Right atrium auricular region (tissue), 2 donors: ENCODE measurements around the gene CTAGE8. TPM values are rescaled to one million over a fixed set of nuclear protein-coding genes. Genes with fewer than 3 reads are reported as not detected.
"Not testable (repeated sequence)": the region's sequence is repeated elsewhere in the genome, so short reads cannot be mapped to it uniquely, and the experiment has no call there.

ENCODE experiments used
- DNase-seq: peaks from one replicate; pipeline ENCODE4 v3.0.0-alpha.2; 2019; ENCODE audit warnings: low spot score
- H3K27ac ChIP-seq, 2 donors: fragments of 200-600 bp; sonication (generic); 1 replicate in 1 of 2; 2 replicates in 1 of 2; pipeline ENCODE4 v1.5.1; 2016 to 2019
- H3K27me3 ChIP-seq, 2 donors: fragments of 200-600 bp; sonication (generic); one replicate each; pipeline versions ENCODE4 v1.5.1 to v1.6.0; 2017 to 2019
- H3K36me3 ChIP-seq: fragments of 200-600 bp; sonication (generic); one replicate; pipeline ENCODE4 v1.5.1; 2016
- H3K4me1 ChIP-seq, 2 donors: fragments of 200-600 bp; sonication (generic); one replicate each; pipeline versions ENCODE4 v1.5.1 to v1.6.0; 2017 to 2019
- H3K4me3 ChIP-seq, 2 donors: fragments of 200-600 bp; sonication (generic); 1 replicate in 1 of 2; 2 replicates in 1 of 2; pipeline ENCODE4 v1.5.1; 2017 to 2019; ENCODE audit warnings: mild to moderate bottlenecking in 1 of 2, moderate library complexity in 1 of 2
- H3K9me3 ChIP-seq, 2 donors: fragments of 200-600 bp; sonication (generic); one replicate each; pipeline ENCODE4 v1.5.1; 2019
- total RNA-seq, 2 donors: library from RNA; depleted of rRNA; stranded (reverse); fragments of >200 nt; gene quantifications; one replicate each; pipeline ENCODE4 v1.1.0, GENCODE V29; 2016
- TF ChIP-seq, protein P1 (sequence below), 2 donors: fragments of 200-600 bp; sonication (generic); IDR thresholded peaks; one replicate each; pipeline ENCODE4 v1.5.1; 2019; ENCODE audit warnings: antibody characterized with exemption in 2 of 2

The CTAGE8 gene
- total RNA-seq, 2 donors from 2014 or later, result 1.2 TPM; not detected in 1

DNA sequence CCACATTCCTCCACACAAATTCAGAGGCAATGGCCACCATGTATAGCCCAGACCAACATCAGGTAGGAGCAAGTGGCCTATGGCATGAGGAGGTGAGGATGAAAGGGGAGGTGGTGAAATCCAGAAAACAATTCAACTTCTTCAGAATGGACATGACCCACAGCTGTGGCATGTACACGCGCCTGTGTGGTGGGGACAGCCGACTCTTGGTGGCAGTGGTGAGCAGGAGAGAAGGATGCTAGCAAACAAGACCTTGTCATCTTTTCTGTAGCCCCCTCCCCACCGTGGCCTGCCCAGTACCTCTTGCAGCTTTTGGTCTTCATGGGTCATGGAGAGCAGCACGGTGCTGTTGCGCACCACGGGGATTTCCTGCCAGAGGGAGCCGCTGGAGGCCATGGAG, 12.9 kb upstream of the CTAGE8 start:
- H3K4me1 ChIP-seq, H3K27ac ChIP-seq, H3K4me3 ChIP-seq, H3K27me3 ChIP-seq, H3K9me3 ChIP-seq, H3K36me3 ChIP-seq, DNase-seq: not testable (repeated sequence)

DNA sequence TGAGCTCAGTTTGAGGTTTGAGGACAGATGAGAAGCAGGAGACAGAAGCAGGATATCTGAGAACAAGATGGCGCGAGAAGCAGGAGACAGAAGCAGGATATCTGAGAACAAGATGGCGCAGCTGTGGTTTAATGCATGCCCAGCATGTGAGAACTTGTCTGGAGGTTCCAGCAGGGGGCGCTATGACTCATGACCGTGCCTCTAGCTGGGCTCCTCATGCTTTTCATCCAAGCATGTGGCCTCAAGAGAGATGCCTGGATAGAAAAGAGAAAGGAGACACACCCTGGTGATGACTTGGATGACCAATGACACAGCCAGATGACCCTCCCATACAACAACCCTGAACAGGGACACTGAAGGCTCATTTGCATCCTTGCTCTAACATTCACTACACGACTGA, 10.9 kb upstream of the CTAGE8 start:
- DNase-seq, H3K27me3 ChIP-seq, H3K27ac ChIP-seq, H3K4me3 ChIP-seq, H3K4me1 ChIP-seq, H3K36me3 ChIP-seq, H3K9me3 ChIP-seq: not testable (repeated sequence)

DNA sequence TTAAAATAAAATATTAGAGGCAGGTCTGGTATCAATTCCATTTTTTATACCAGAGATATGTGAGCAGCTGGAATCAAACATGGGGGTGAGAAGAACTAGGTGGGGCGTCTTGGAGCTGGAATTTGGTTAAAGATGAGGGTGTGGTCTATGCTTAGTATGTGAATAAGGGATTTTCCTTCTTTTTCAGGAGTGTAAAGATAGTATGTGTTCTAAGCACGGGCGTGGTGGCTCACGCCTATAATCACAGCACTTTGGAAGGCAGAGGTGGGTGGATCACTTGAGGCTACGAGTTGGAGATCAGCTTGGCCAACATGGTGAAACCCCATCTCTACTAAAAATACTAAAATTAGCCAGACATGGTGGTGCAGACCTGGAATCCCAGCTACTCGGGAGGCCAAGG, 6.2 kb upstream of the CTAGE8 start:
- H3K36me3 ChIP-seq, H3K27ac ChIP-seq, H3K9me3 ChIP-seq, H3K4me3 ChIP-seq, H3K4me1 ChIP-seq, H3K27me3 ChIP-seq, DNase-seq: not testable (repeated sequence)

DNA sequence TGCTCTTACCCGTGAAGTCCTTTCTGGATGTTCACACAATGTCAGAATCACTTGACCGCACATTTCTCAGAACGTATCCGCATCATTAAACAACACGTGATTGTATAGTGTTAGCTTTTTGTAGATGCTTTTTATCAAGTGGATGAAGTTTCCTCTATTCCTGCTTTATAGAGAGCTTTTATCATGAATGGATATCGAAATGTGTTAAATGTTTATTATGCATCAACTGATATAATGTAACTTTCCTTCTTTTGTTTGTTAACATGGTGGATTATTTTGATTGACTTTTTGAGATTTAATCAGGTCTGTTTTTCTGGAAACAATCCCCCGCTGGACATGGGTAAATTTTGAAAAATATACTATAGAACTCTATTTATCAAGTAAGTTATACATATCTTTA, 4.4 kb downstream of the CTAGE8 start, which contains the start of gene OR2A7:
Gene OR2A7 (minus strand): TSS at position 101 of the 400 bp plus-strand sequence. CDS start 5,164 bp downstream, outside the sequence.
- not testable (repeated sequence) for H3K27ac ChIP-seq, H3K9me3 ChIP-seq, H3K27me3 ChIP-seq, H3K4me1 ChIP-seq, H3K4me3 ChIP-seq, H3K36me3 ChIP-seq, DNase-seq

DNA sequence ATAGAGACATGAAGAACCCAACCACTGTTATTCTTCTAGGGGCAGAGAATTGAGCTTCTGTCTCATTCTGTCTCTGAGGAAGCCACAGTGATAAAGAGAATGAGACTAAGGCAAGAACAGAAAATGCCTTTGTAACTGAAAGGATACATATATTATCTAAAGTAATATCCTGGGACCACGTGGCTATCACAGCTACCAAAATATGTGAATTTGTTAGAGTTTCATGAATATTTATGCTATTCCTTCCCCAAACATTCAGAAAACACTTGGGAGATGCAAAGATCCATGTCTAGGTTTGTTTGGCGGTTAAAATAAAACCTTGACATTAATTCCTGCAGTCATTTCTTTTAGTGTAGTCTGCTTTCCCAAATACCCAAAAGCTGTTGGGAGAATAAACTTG, 7.0 kb downstream of the CTAGE8 start:
- H3K4me3 ChIP-seq, H3K4me1 ChIP-seq, H3K36me3 ChIP-seq, H3K27me3 ChIP-seq, H3K9me3 ChIP-seq, H3K27ac ChIP-seq, DNase-seq: not testable (repeated sequence)

DNA sequence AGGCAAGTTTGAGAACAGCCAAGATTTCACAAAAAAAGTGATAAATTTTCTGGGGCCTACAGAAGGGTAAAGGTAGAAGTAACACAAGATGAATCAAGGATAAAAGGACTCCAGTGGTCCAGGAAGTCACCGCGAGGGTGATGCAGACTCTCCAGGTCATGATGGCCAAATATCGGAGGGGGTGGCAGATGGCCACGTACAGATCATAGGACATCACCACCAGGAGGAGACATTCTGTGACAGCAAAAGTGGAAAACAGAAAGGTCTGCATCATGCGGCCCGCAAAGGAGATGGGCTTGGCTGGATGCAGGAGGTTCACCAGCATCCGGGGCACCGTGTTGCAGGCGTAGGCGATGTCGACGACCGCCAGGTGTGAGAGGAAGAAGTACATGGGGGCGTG, 10.0 kb downstream of the CTAGE8 start:
- H3K9me3 ChIP-seq, H3K4me1 ChIP-seq, DNase-seq, H3K27me3 ChIP-seq, H3K27ac ChIP-seq, H3K36me3 ChIP-seq, H3K4me3 ChIP-seq: not testable (repeated sequence)

DNA sequence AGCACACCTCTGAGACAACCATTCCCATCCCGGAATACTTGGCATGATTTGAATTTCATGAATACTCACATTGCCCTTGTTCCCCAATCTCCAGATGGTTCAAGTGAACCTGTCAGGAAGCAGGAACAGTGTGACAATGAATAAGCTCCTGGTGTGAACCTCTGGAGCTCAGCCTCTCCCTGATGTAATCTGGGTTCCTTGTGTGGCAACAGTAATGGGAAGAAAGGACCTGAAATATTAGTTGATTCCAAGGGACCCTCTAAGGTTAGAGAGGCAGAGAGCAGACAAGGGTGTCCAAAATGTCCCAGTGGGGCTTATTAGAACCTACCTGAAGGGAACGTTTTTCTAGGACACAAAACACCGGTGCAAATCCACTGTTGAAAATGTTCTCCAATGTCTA, 13.0 kb downstream of the CTAGE8 start:
- no peak for DNase-seq
- Histone ChIP-seq H3K27me3 (no peaks in the 10 kb centered on the region), H3K36me3 (no peaks in the 10 kb centered on the region), H3K27ac (no peak overlapping the region), H3K9me3 (no peaks in the 10 kb centered on the region), H3K4me3 (no peak overlapping the region), H3K4me1 (no peaks in the 10 kb centered on the region)
- TF ChIP-seq, protein P1, sequence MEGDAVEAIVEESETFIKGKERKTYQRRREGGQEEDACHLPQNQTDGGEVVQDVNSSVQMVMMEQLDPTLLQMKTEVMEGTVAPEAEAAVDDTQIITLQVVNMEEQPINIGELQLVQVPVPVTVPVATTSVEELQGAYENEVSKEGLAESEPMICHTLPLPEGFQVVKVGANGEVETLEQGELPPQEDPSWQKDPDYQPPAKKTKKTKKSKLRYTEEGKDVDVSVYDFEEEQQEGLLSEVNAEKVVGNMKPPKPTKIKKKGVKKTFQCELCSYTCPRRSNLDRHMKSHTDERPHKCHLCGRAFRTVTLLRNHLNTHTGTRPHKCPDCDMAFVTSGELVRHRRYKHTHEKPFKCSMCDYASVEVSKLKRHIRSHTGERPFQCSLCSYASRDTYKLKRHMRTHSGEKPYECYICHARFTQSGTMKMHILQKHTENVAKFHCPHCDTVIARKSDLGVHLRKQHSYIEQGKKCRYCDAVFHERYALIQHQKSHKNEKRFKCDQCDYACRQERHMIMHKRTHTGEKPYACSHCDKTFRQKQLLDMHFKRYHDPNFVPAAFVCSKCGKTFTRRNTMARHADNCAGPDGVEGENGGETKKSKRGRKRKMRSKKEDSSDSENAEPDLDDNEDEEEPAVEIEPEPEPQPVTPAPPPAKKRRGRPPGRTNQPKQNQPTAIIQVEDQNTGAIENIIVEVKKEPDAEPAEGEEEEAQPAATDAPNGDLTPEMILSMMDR (IDR thresholded peaks at IDR 0.05), result no peak

DNA sequence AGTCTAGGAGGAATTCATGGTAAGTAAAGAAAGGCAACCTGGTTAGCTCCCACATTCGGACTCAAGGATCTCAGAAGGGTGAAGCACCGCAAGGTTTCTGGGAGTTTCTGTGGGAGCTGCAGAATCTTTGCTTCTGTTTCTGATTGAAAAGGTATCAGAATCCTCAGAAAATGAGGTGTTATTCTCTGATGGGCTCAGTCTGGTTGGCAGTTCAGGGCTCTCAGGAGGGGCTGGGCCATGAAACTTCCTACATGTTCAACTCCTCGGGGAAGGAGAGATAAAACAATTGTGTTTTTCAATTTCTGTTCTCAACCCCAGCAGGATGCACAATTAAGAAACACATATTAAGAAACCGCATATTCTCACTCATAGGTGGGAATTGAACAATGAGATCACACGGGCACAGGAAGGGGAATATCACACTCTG, 13.6 kb downstream of the CTAGE8 start:
- H3K36me3 ChIP-seq, result no peaks in the 10 kb centered on the region
- H3K27ac ChIP-seq, result no peak overlapping the region
- H3K27me3 ChIP-seq, result no peaks in the 10 kb centered on the region
- no peaks in the 10 kb centered on the region for H3K9me3 ChIP-seq
- DNase-seq, result no peak
- no peak overlapping the region for H3K4me3 ChIP-seq
- H3K4me1 ChIP-seq, result no peaks in the 10 kb centered on the region
- TF ChIP-seq, protein P1 (IDR thresholded peaks at IDR 0.05), result no peak

DNA sequence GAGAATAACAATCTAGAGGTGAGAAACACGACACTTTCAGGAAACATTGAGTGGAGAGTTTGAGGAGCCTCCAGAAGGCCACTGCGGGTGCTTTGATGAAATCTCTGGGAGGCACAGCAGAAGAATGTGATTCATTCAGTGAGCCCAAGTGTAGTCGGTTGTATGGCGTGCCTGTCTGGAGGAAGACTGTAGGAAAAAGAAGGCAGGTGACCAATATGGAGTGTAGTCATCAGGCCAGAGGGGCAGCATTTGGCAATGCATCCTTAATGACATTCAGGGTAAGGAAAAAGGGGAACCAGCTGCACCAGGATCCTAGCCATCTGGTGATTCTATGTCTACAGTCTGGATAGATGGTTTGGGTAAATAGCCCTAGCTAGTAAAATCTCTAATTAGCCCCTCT, 16.8 kb downstream of the CTAGE8 start:
- H3K9me3 ChIP-seq, H3K4me3 ChIP-seq, DNase-seq, H3K36me3 ChIP-seq, H3K4me1 ChIP-seq, H3K27me3 ChIP-seq, H3K27ac ChIP-seq: not testable (repeated sequence)

DNA sequence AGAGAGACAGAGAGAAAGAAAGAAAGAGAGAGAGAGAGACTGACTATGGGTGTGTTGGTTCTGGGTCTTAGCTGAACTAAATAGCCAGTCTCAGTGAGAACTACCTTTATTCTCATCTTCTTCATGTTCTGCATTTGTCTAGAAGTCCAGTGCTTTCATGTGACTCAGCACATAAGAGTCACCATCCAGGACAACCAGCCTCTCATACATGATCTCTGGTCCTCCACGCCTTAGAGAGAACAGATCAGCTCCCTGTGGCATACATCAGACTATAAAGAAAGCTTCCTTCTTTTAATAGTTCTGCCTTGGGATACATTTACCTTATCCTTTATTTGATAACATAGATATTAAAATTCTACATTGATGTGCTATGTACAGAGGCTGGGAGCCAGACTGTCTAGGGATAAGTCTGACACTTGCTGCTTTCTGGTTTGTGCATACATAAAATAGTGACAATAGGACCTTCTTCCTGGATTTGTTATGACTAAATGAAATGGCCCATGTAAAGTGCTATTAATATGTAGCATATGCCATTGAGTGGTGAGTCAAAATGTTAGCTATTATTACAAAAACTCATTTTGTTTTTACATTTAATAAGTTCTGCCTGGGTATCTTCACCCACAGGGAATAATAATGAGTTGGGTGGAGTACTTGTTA, 21.3 kb downstream of the CTAGE8 start:
- DNase-seq, result not testable (repeated sequence)

DNA sequence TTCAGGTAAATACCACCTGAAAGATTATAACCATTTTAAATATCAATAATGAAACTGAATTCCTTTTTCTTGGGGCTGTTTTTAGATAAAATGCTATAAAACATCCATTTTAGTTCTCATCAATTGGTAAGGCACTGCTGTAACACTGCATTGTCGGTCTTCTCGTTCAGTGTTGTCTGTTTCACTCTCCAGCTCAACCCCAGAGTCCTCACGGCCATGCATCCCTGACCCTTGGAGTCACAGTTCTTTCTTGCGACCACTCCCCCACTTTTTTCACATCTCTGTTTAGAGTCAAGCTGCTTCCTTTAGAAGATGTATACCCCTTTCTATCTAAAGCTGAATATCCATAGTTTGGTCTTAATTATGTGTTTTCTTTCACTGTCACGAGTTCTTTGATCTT, 22.1 kb downstream of the CTAGE8 start:
- not testable (repeated sequence) for H3K9me3 ChIP-seq, H3K27me3 ChIP-seq, H3K36me3 ChIP-seq

More for the DNA sequence above, 21.3 kb downstream of the CTAGE8 start:
- not testable (repeated sequence) for H3K27me3 ChIP-seq, H3K4me3 ChIP-seq, H3K36me3 ChIP-seq, H3K9me3 ChIP-seq, H3K4me1 ChIP-seq, H3K27ac ChIP-seq

DNA sequence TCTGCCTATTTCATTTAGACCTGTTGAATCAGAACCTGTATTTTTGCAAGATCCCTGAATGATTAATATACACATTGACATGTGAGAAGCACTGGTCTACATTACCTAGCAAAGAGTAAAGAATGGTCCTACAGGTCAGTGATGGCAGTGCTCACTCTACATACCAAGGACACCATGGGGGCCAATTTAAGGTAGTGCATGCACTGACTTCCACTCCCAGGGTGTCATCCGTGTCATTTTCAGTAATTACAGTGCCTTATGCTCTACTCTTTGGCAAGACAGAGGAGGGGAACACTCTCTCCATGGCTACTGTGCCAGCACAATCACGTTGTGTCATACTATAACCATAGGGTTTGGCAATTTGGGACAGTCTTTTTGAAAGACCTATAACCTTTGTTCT, 23.7 kb downstream of the CTAGE8 start:
- DNase-seq, H3K27me3 ChIP-seq, H3K36me3 ChIP-seq, H3K27ac ChIP-seq, H3K4me3 ChIP-seq, H3K4me1 ChIP-seq, H3K9me3 ChIP-seq: not testable (repeated sequence)

More for the DNA sequence above, 22.1 kb downstream of the CTAGE8 start:
- H3K27ac ChIP-seq, DNase-seq, H3K4me1 ChIP-seq, H3K4me3 ChIP-seq: not testable (repeated sequence)

DNA sequence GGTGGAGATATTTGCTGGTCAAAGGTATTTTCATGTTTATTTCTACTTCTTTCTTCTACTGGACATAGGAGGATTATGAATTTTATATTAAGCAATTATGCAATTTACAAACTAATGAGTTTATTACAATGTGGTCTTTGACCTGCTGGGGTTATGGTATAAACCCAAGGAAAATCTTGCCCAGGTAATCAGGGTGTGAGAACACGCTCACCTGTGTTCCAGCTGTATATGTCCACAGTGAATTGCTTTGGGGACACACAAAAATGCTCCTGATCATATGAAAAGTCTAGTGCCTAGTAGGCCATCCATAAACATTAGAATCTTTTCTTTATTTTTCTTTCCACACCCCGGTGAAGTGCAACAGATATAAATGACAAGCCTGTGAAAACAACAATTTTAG, 29.7 kb downstream of the CTAGE8 start, which contains the start of gene OR2A42:
Gene OR2A42 (minus strand): TSS at position 241 of the 400 bp plus-strand sequence. CDS start 6,762 bp downstream, outside the sequence.
- not testable (repeated sequence) for H3K4me1 ChIP-seq, DNase-seq, H3K9me3 ChIP-seq, H3K27ac ChIP-seq, H3K36me3 ChIP-seq, H3K27me3 ChIP-seq, H3K4me3 ChIP-seq
